NCI-H2171 treated with DMSO at 0.1 percent for 48 hours (cell line): Measurements from ENCODE around the gene MYH9.
"Not testable (repeated sequence)": the region's sequence is repeated elsewhere in the genome, so short reads cannot be mapped to it uniquely, and the experiment has no call there.

Source experiments
- DNase-seq: peaks from one replicate; lab custom pipeline; 2025; lab: John Stamatoyannopoulos, UW

Gene MYH9

GRCh38 chr22:36291831-36292740 lies 95.7 kb downstream of the MYH9 start:
- no peak for DNase-seq

GRCh38 chr22:36290391-36291075 lies 97.2 kb downstream of the MYH9 start:
- DNase-seq, result not testable (repeated sequence)

DNA sequence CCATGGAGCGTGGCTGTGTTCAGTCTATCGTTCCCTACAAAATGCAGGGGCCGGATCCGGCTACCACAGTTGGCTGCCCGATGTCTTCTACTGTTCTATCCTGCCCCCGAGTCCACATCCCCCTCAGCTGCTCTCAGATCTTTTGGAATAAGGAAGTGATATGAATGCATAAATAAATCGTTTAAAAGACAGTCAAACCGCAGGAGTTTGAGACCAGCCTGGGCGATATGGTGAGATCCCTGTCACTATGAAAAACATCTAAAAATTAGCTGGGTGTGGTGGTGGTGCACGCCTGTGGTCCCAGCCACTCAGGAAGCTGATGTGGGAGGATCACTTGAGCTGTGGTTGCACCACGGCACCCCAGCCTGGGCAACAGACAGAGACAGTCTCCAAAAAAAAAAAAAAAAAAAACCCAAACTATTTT lies 97.8 kb downstream of the MYH9 start:
- DNase-seq, result not testable (repeated sequence)

DNA sequence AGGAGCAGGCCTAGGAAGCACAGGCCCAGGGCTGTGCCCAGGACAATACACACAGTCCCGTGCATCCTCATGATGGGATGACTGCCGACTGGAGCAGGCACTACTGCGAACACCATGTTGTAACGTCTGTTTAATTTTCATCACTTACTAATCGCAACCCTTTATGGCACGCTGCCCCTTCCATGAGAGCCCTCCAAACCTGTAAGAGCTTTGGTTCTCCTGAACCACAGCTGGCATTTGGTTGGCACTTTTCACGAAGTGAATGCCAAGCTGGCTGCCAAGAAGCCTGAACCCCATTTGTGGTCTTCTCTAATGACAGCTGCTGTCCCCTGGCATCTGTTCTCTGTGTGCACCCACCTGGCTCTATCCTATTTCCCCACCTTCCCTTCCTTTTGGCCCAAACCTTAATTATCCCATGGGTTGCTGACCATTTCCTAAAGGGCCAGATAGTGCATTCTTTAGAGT lies 98.3 kb downstream of the MYH9 start:
- no peak for DNase-seq

GRCh38 chr22:36288571-36289405 lies 99.0 kb downstream of the MYH9 start:
- DNase-seq, result no peak

DNA sequence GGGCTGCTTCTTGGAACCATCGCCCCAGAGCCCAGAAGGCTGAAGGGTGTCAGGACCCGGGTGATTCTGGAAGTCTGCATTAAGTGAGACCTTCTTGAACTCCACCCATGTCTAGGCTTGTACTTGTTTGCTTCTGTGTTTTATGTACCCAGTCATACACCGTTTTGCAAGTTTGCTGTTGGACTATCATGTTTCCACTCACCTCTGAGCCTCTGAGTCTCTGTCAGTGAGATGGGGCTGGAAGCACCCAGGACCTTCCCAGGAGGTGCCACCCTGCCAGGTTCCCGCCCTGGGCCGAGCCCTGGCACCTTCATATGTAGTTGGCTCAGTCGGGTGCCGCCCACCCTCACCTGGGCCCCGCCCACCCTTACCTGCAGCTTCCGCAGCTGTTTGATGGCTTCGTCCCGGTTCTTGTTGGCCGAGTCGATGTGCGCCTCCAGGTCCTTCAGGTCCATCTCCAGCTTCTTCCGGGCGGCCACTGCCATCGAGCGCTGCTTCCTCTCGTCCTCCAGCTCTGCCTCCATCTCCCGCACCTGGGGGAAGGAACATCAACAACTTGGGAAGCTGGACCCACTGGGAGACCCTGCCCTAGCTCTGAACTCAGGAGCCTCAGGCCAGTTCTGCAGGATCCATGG lies 99.8 kb downstream of the MYH9 start:
- no peak for DNase-seq

DNA sequence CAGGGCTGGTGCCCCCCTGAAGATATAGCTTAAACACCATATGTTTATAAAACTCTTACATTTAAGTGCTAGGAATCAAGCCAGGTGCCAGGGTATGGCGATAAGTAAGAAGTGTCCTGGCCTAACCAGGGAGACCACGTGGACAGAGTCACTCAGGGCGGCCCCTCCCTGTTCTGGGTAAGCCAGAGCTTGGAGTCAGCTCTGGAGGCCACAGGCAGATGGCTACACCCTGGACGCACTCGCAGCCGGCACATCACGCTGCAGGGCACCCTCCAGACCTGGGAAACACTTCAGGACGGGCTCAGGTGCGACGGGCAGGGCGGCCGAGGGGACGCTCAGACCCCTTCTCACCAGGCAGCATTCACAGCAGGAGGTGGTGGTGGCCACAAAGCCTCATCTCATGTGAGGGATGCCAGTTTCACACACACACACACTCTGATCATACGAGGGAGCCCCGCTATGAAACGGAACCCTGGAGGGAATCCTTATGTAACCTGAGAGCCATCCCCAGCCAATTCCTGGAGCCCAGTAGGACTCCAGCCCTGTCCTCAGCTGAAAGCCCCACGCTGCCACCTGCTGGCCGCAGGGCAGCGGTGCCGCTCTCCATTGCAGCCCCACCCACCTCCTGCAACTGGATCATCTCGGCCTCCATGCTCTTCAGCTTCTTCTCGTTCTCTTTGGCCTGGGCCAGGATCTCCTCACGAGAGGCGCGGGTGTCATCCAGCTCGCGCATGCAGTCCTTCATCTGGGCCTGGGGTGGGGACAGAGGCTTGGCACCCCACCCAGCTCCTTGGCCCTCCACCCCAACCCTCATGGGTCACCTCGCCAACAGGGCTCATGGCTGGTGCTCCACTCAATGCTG lies 101.4 kb downstream of the MYH9 start:
- peak; percentile 69 for DNase-seq

GRCh38 chr22:36285545-36285944 lies 102.2 kb downstream of the MYH9 start:
- DNase-seq, result no peak

GRCh38 chr22:36285017-36285416 lies 102.8 kb downstream of the MYH9 start:
- DNase-seq, result no peak

GRCh38 chr22:36284171-36284571 lies 103.6 kb downstream of the MYH9 start:
- no peak for DNase-seq

GRCh38 chr22:36282328-36282831 lies 105.4 kb downstream of the MYH9 start:
- no peak for DNase-seq

DNA sequence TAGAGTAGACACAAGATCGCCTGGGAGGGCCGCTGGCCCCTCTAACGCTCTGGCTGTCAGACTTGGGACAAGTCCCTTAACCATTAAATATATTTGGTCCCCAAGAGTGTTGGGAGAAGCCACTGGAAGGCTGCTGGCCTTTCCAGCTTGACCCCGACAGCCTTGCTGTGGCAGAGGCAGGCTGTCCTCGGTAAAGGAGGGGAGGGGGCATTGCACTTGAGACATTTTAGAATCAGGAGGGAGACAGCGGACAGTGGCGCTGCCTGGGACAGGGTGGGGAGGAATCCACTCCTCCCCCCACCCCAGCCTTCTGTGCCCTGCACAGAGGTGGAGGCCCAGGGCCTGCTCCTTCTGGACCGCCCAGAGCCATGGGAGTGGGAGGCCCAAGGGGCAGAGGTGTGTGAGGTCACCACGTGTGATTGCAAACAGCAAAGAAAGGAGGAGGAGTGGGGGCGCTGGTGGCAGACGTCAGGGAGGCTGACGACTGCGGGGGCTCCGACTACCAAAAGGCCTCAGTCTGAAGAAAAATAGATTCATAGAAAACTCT lies 105.9 kb downstream of the MYH9 start:
- DNase-seq, result no peak

DNA sequence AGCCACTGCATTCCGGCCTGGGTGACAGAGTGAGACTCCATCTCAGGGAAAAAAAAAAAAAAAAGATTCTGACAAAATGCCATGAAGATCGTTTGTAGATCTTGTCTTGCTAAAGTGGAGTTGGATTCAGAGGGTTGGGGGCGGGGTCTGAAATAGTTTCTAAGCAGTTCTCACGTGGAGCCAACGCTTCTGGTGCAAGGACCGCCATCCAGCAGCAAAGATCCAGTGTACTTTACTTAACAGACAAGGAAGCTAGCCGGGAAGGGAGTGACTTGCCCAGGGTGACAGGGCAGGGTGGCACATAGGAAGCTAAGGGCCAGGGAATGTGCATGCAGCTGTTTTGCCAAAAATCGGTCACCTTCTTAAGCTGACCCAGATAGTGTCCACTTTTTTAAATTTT lies 107.4 kb downstream of the MYH9 start:
- no peak for DNase-seq

GRCh38 chr22:36279219-36279666 lies 108.5 kb downstream of the MYH9 start:
- no peak for DNase-seq

- DNase-seq, result peak; percentile 32
Observed at GRCh38 chr22:36277482-36278291, 110.1 kb downstream of the MYH9 start.

GRCh38 chr22:36274531-36274930 lies 113.2 kb downstream of the MYH9 start:
- no peak for DNase-seq

- not testable (repeated sequence) for DNase-seq
Observed at GRCh38 chr22:36271951-36272350, 115.8 kb downstream of the MYH9 start.

DNA sequence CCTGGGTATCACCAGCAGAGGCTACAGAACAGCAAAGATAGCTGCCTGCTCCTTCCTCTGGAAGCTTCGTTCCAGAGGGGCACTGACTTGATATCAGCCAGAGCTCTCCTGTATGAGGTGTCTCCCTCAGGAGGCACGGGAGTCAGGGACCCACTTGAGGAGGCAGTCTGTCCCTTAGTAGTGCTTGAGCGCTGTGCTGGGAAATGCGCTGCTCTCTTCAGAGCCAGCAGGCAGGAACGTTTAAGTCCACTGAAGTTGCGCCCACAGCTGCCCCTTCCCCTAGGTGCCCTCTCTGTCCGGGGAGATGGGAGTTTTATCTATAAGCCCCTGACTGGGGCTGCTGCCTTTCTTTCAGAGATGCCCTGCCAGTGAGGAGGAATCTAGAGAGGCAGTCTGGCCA lies 116.5 kb downstream of the MYH9 start:
- not testable (repeated sequence) for DNase-seq

GRCh38 chr22:36267896-36268485 lies 119.8 kb downstream of the MYH9 start:
- DNase-seq, result no peak
